ENCODE measurements around the gene CYFIP1. TPM values are rescaled to one million over a fixed set of nuclear protein-coding genes. Genes with fewer than 3 reads are reported as not detected.
A peak's percentile ranks its signal among the peaks of the same experiment; 100 is the strongest.

CYFIP1 gene
- total RNA-seq, 1 experiment from 2014 or later = 37.4 TPM

- DNase-seq (ENCODE audit: low read depth) = no peak
- in situ Hi-C loops (cut with HindIII; ENCODE audit: low pct_unique_long_range_greater_than_20kb, low sequenced_read_pairs) = no loop called here
These were observed 76.1 kb downstream of the CYFIP1 start for GRCh38 chr15:22903961-22904534.

DNA sequence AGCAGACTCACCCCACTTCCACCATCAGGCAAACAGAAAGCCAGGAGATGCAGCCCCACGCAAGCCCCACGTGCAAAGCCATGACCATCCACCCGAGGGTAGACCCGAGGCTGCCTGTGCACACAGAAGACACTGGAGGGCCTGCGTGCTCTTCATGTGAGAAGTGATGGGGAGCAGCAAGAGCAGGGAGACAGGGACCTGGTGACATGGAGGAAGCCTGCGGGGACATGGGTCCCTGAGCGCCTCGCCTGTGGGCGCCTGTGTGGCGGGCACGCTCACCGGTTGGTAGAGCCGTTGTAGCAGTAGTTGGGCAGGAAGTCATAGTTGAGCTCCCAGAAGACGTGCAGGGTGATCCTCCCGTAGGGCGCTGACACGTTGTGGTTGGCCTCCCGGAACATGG is 76.7 kb downstream of the CYFIP1 start:
- in situ Hi-C loops (cut with HindIII; ENCODE audit: low pct_unique_long_range_greater_than_20kb, low sequenced_read_pairs) = no loop called here
- no peak for DNase-seq (ENCODE audit: low read depth)

GRCh38 chr15:22902981-22903380 is 77.2 kb downstream of the CYFIP1 start:
- in situ Hi-C loops (cut with HindIII; ENCODE audit: low pct_unique_long_range_greater_than_20kb, low sequenced_read_pairs) = no loop called here
- no peak for DNase-seq (ENCODE audit: low read depth)

GRCh38 chr15:22902578-22902977 is 77.6 kb downstream of the CYFIP1 start:
- DNase-seq (ENCODE audit: low read depth) = no peak
- in situ Hi-C loops (cut with HindIII; ENCODE audit: low pct_unique_long_range_greater_than_20kb, low sequenced_read_pairs) = no loop called here

DNA sequence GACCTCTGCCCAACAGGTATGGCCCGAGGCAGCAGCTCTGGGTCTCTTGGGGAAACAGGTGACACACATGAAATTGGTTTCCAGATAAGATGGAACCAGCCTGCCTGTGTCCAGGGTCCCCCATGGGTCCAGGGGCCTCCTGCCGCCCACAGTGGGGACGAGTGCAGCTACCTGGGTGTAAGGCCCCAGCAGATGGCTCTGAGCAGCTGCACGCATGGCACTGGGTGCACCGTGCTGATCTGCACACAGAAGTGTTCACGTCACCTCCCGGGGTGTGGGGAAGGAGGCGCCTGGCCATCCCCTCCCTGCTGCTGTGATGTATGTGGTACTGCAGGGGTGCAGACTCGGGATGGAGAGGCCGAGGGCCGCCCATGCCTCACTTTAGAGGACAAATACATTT is 78.1 kb downstream of the CYFIP1 start:
- in situ Hi-C loops (cut with HindIII; ENCODE audit: low pct_unique_long_range_greater_than_20kb, low sequenced_read_pairs) = no loop called here
- DNase-seq (ENCODE audit: low read depth) = no peak

- in situ Hi-C loops (cut with HindIII; ENCODE audit: low pct_unique_long_range_greater_than_20kb, low sequenced_read_pairs) = no loop called here
- peak; percentile 95 for DNase-seq (ENCODE audit: low read depth)
These were observed 84.5 kb downstream of the CYFIP1 start for GRCh38 chr15:22895465-22896190.

DNA sequence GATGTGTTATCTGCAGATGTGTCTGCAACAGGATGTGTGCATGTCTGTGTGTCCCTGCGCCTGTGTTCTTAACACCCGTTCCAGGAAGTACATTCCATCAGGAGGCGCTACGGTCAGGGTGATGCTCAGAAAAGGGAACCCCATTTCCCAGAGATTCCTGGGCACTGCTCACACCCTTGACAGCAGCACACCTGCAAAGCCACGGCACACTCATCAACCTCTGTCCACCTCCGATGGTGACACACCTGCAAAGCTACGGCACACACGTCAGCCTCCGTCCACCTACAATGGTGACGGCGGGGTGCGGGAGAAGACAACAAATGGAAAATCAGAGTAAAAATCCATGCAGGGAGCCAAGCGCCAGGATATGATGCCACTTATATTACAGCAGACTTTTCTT is 86.3 kb downstream of the CYFIP1 start:
- in situ Hi-C loops (cut with HindIII; ENCODE audit: low pct_unique_long_range_greater_than_20kb, low sequenced_read_pairs) = no loop called here
- DNase-seq (ENCODE audit: low read depth) = no peak

DNA sequence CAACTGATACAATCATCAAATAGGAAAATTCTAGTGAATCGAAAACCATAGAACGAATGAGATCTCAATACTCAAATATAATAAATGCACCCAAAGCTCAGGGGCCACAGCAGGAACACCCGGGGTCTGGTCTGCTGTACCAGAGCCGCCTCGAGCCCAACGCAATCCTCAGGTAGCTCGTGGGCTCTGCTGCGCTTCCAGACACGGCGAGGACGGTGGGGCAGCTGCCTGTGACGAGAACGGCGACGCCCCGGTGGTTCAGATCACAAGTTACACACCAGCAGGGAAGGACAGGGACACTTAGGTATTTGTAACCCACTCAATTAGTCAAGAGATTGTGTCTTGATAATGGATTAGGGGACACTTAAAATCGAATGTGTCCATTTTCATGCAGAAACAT is 87.1 kb downstream of the CYFIP1 start:
- in situ Hi-C loops (cut with HindIII; ENCODE audit: low pct_unique_long_range_greater_than_20kb, low sequenced_read_pairs) = no loop called here
- DNase-seq (ENCODE audit: low read depth) = no peak

DNA sequence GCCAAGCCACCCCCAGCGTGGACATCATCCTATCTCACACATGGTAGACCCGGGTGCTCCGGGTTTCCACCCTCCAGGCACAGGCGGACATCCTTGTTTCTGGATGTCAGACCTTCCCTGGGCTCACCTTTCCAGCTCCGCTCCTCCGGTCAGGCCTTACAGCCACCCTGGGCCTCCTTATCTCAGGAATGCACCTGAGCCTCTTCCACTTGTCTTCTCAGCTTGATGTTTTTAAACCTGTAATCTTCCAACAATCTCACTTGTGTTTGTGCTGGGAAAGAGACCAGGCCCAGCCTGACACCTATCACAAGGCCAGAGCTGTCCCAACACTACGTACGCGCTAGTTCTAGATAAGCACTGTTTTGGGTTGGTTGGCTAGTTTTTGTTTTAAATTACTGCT is 87.8 kb downstream of the CYFIP1 start:
- DNase-seq (ENCODE audit: low read depth) = no peak
- in situ Hi-C loops (cut with HindIII; ENCODE audit: low pct_unique_long_range_greater_than_20kb, low sequenced_read_pairs) = no loop called here

GRCh38 chr15:22891426-22892210 is 88.5 kb downstream of the CYFIP1 start:
- in situ Hi-C loops (cut with HindIII; ENCODE audit: low pct_unique_long_range_greater_than_20kb, low sequenced_read_pairs) = no loop called here
- DNase-seq (ENCODE audit: low read depth) = no peak

DNA sequence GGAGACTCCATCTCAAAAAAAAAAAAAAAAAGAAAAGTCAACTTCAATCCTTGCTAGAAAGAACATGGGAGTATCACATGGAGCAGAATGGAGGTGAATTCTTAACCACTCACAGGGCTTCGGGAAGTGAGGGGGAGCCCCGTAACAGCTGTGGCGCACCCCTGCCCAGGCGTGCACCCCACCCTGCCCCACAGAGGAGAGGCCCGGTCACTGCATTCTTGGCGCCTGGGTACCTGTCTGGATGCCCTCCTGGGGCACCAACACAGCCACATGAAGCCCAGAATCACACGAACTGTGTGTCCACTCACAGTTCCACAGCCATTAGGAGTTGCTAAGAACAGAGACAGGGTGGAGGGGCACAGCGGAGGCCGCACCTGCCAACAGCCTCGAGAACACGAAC is 89.9 kb downstream of the CYFIP1 start:
- DNase-seq (ENCODE audit: low read depth) = no peak
- in situ Hi-C loops (cut with HindIII; ENCODE audit: low pct_unique_long_range_greater_than_20kb, low sequenced_read_pairs) = no loop called here

GRCh38 chr15:22889146-22889818 is 90.9 kb downstream of the CYFIP1 start:
- DNase-seq (ENCODE audit: low read depth) = no peak
- in situ Hi-C loops (cut with HindIII; ENCODE audit: low pct_unique_long_range_greater_than_20kb, low sequenced_read_pairs) = no loop called here

GRCh38 chr15:22888120-22888859 is 91.9 kb downstream of the CYFIP1 start:
- peak; percentile 71 for DNase-seq (ENCODE audit: low read depth)
- in situ Hi-C loops (cut with HindIII; ENCODE audit: low pct_unique_long_range_greater_than_20kb, low sequenced_read_pairs) = no loop called here

GRCh38 chr15:22887157-22887951 is 92.8 kb downstream of the CYFIP1 start:
- in situ Hi-C loops (cut with HindIII; ENCODE audit: low pct_unique_long_range_greater_than_20kb, low sequenced_read_pairs) = no loop called here
- DNase-seq (ENCODE audit: low read depth) = peak; percentile 23

DNA sequence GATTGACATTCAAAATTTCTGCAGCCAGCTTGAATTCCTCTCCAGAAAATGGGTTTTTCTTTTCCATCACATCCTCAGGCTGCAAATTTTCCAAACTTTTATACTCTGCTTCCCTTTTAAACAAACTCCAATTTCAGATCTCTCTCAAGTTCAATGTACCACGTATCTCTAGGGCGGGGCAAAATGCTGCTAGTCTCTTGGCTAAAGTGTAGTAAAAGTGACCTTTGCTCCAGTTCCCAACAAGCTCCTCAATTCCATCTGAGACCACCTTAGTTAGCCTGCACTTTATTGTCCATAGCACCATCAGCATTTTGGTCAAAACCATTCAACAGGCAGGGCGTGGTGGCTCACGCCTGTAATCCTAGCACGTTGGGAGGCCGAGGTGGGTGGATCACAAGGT is 95.0 kb downstream of the CYFIP1 start:
- in situ Hi-C loops (cut with HindIII; ENCODE audit: low pct_unique_long_range_greater_than_20kb, low sequenced_read_pairs) = no loop called here
- no peak for DNase-seq (ENCODE audit: low read depth)

- DNase-seq (ENCODE audit: low read depth) = no peak
- in situ Hi-C loops (cut with HindIII; ENCODE audit: low pct_unique_long_range_greater_than_20kb, low sequenced_read_pairs) = no loop called here
These were observed 95.8 kb downstream of the CYFIP1 start for GRCh38 chr15:22884344-22884743.

DNA sequence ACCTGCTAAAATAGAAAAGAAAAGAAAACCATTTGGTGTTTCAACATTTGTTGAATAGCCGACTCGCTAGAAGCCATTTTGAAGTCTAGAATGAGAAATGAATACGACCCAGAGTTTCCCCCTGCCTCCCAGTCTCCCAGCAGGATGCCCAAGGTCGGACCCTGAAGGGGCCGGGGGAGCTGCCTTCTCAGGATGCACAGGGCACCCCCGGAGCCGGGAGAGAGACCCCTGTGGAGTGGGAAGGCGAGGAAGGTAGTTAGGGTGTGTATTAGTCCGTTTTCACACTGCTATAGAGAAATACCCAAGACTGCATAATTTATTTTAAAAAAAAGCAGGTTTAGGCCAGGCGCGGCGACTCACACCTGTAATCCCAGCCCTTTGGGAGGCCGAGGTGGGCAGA is 97.0 kb downstream of the CYFIP1 start:
- DNase-seq (ENCODE audit: low read depth) = no peak
- in situ Hi-C loops (cut with HindIII; ENCODE audit: low pct_unique_long_range_greater_than_20kb, low sequenced_read_pairs) = no loop called here
